K562 (cell line): Measurements from ENCODE around the gene TMEM170A. TPM values are rescaled to one million over a fixed set of nuclear protein-coding genes. Genes with fewer than 3 reads are reported as not detected.
A peak's percentile ranks its signal among the peaks of the same experiment; 100 is the strongest.

Experiments used
- ARHGAP35 ChIP-seq: fragments of 450-650 bp; IDR thresholded peaks from 2 replicates; pipeline ENCODE4 v1.6.1; 2018; ENCODE audit not compliant: partially characterized antibody
- CBFB ChIP-seq: sonication (generic); formaldehyde crosslinking; IDR thresholded peaks from 2 replicates; pipeline ENCODE4 v1.4.0; 2020; ENCODE audit warnings: mild to moderate bottlenecking, missing genetic modification reagents
- CXXC5 ChIP-seq: fragments of 250-450 bp; sonication (Bioruptor Pico); IDR thresholded peaks from 2 replicates; pipeline ENCODE4 v1.8.0; 2022; ENCODE audit warnings: inconsistent platforms, mild to moderate bottlenecking, moderate library complexity
- EP400 ChIP-seq: fragments of 450-650 bp; IDR thresholded peaks from 2 replicates; pipeline ENCODE4 v1.6.1; 2017; ENCODE audit warnings: antibody characterized with exemption, mild to moderate bottlenecking, moderate library complexity
- GATAD2A ChIP-seq: fragments of 450-650 bp; IDR thresholded peaks from 2 replicates; pipeline ENCODE4 v1.6.1; 2017
- GTF2A2 ChIP-seq: IDR thresholded peaks from 2 replicates; pipeline ENCODE4 v1.6.1; 2016; ENCODE audit warnings: mild to moderate bottlenecking, missing genetic modification characterization, missing compliant biosample characterization
- HES1 ChIP-seq: fragments of 450-650 bp; IDR thresholded peaks from 2 replicates; pipeline ENCODE4 v1.6.1; 2016; ENCODE audit warnings: low read depth, mild to moderate bottlenecking, moderate library complexity
- KDM1A ChIP-seq, 2 experiments: fragments of 450-650 bp; IDR thresholded peaks; 2 replicates each; pipeline ENCODE4 v1.6.1; 2016; ENCODE audit warnings: mild to moderate bottlenecking in 2 of 2
- KDM5B ChIP-seq: fragments of 200-600 bp; sonication (generic); IDR thresholded peaks from 2 replicates; pipeline ENCODE4 v1.6.1; 2012; ENCODE audit warnings: low read depth, mild to moderate bottlenecking, moderate library complexity, low read length, control low read depth, inconsistent platforms; ENCODE audit not compliant: insufficient replicate concordance
- NUFIP1 ChIP-seq: fragments of 450-650 bp; IDR thresholded peaks from 2 replicates; pipeline ENCODE4 v1.6.1; 2018; ENCODE audit not compliant: partially characterized antibody
- RBBP5 ChIP-seq: fragments of 200-600 bp; sonication (generic); IDR thresholded peaks from 2 replicates; pipeline ENCODE4 v1.6.1; 2012; ENCODE audit warnings: borderline replicate concordance, mild to moderate bottlenecking, low read length, control low read depth, inconsistent platforms; ENCODE audit not compliant: insufficient read depth, poor library complexity, severe bottlenecking
- RBFOX2 ChIP-seq: fragments of 200-400 bp; formaldehyde crosslinking; IDR thresholded peaks from 2 replicates; pipeline ENCODE4 v1.6.1; 2017; ENCODE audit warnings: low read depth, mild to moderate bottlenecking, low read length, moderate library complexity
- RREB1 ChIP-seq: fragments of 250-450 bp; sonication (Bioruptor Pico); IDR thresholded peaks from 2 replicates; pipeline ENCODE4 v1.4.0; 2020
- SMC3 ChIP-seq: conservative IDR thresholded peaks from 2 replicates; pipeline ENCODE4 v1.6.1; 2011; ENCODE audit warnings: low read depth, low read length, improper control_type of control experiment; ENCODE audit not compliant: insufficient read depth
- STAG1 ChIP-seq: sonication (generic); formaldehyde crosslinking; IDR thresholded peaks from 2 replicates; pipeline ENCODE4 v1.5.0; 2020; ENCODE audit warnings: missing genetic modification reagents, borderline replicate concordance
- THAP12 ChIP-seq: fragments of 250-450 bp; sonication (Bioruptor Pico); IDR thresholded peaks from 2 replicates; pipeline ENCODE4 v1.9.0; 2021; ENCODE audit warnings: mild to moderate bottlenecking, inconsistent platforms
- ZBTB9 ChIP-seq: fragments of 450-650 bp; formaldehyde crosslinking; IDR thresholded peaks from 2 replicates; pipeline ENCODE4 v1.4.0; 2020; ENCODE audit warnings: mild to moderate bottlenecking, moderate library complexity
- polyA plus RNA-seq, 8 experiments: library from polyadenylated mRNA; depleted of rRNA in 4 of 8; stranded (reverse) in 5 of 8; unstranded in 3 of 8; fragments of >200 nt; fragmentation: Nextera tagmentation in 2 of 8; fragmentation: Illumina TruSeq in 1 of 8; extraction: Ambion mirVana in 2 of 8; extraction: Trizol in 1 of 8; gene quantifications; 2 replicates each; pipeline versions ENCODE4 v1.2.1 to v1.2.3, GENCODE V29; 2011 to 2014; ENCODE audit warnings: inconsistent platforms in 1 of 8, missing spikeins in 1 of 8
- total RNA-seq, 7 experiments: library from RNA; depleted of rRNA in 6 of 7; stranded (reverse); fragments of >200 nt in 6 of 7; fragmentation: Illumina TruSeq in 2 of 7; extraction: Trizol in 2 of 7; gene quantifications; 2 replicates each; pipeline versions ENCODE4 v1.2.1 to v1.2.3, GENCODE V29; 2011 to 2021; ENCODE audit warnings: low replicate concordance in 1 of 7

The TMEM170A gene
- total and polyA plus RNA-seq, 9 of the 15 experiments (the other 6 are each of a cell fraction or from before 2014, with no cell fraction given): 6.1 to 30.2 (median 15.0) TPM

GRCh38 chr16:75464122-75464918, at the start of gene TMEM170A (continued):
- TF ChIP-seq HES1 (no peak), NUFIP1 (no peak), GATAD2A (0 out of 2 replicates have a peak, but pooled peaks have one; percentile 48), CXXC5 (peak; percentile 99), ZBTB9 (CRISPR knock-in tag) (0 out of 2 replicates have a peak, but pooled peaks have one; percentile 18), CBFB (CRISPR knock-in tag) (no peak), KDM1A (IDR thresholded peaks at IDR 0.05) (no peak), STAG1 (CRISPR knock-in tag) (peak; percentile 62; the same call in 1 of the 2 replicates), THAP12 (CRISPR knock-in tag) (0 out of 2 replicates have a peak, but pooled peaks have one; percentile 28), RBBP5 (peak; percentile 83), GTF2A2 (tag) (no peak), KDM5B (peak; percentile 96), SMC3 (peak; percentile 90), RBFOX2 (peak; percentile 97), ARHGAP35 (no peak), RREB1 (CRISPR knock-in tag) (peak; percentile 46; the same call in 1 of the 2 replicates), EP400 (peak; percentile 75)
